HepG2 (cell line): ENCODE results near the gene UGT1A7. TPM values are rescaled to one million over a fixed set of nuclear protein-coding genes. Genes with fewer than 3 reads are reported as not detected.

Experiments
- HOXA7 ChIP-seq: sonication (generic); formaldehyde crosslinking; IDR thresholded peaks from 2 replicates; pipeline ENCODE4 v1.8.1; 2022; ENCODE audit warnings: mild to moderate bottlenecking, missing genetic modification reagents, moderate library complexity
- RARG ChIP-seq: sonication (generic); formaldehyde crosslinking; IDR thresholded peaks from 2 replicates; pipeline ENCODE4 v1.4.0; 2020; ENCODE audit warnings: low read depth, mild to moderate bottlenecking, missing genetic modification reagents
- ZBTB40 ChIP-seq, 2 experiments: fragments of 450-650 bp in 1 of 2; sonication (generic) in 1 of 2; formaldehyde crosslinking in 1 of 2; IDR thresholded peaks; 2 replicates each; pipeline versions ENCODE4 v1.6.1 to v1.8.0; 2016 to 2022; ENCODE audit warnings: antibody characterized with exemption in 1 of 2, mild to moderate bottlenecking in 1 of 2, missing genetic modification reagents in 1 of 2
- ZBTB43 ChIP-seq: sonication (generic); formaldehyde crosslinking; conservative IDR thresholded peaks from 2 replicates; pipeline ENCODE4 v1.4.0; 2020; ENCODE audit warnings: missing genetic modification reagents
- ZNF704 ChIP-seq: sonication (generic); formaldehyde crosslinking; IDR thresholded peaks from 2 replicates; pipeline ENCODE4 v1.8.1; 2023; ENCODE audit warnings: mild to moderate bottlenecking, inconsistent platforms, moderate library complexity, missing genetic modification reagents, borderline replicate concordance
- ZSCAN31 ChIP-seq: sonication (generic); formaldehyde crosslinking; IDR thresholded peaks from 2 replicates; pipeline ENCODE4 v1.5.0; 2020; ENCODE audit warnings: low read depth, mild to moderate bottlenecking, missing genetic modification reagents
- polyA plus RNA-seq, 8 experiments: library from polyadenylated mRNA; depleted of rRNA in 3 of 8; stranded (reverse) in 7 of 8; unstranded in 1 of 8; fragments of >200 nt; fragmentation: Illumina TruSeq in 4 of 8; extraction: Trizol in 4 of 8; gene quantifications; 2 replicates each; pipeline versions ENCODE4 v1.2.1 to v1.2.3, GENCODE V29; 2011 to 2016; ENCODE audit warnings: low read depth in 4 of 8, missing spikeins in 1 of 8, mixed read lengths in 1 of 8; ENCODE audit not compliant: insufficient read depth in 1 of 8
- total RNA-seq, 5 experiments: library from RNA; depleted of rRNA; stranded (reverse); fragments of >200 nt; fragmentation: Illumina TruSeq; extraction: Trizol; gene quantifications; 2 replicates each; pipeline ENCODE4 v1.2.3, GENCODE V29; 2016; ENCODE audit warnings: low read depth in 1 of 5

Gene UGT1A7
- total and polyA plus RNA-seq, 2 of the 13 experiments (the other 11 are each of a cell fraction or from before 2014, with no cell fraction given): not detected

GRCh38 chr2:233816334-233816733 lies 134.6 kb downstream of the UGT1A7 start (continued):
- TF ChIP-seq ZBTB40 (IDR thresholded peaks at IDR 0.05) (no peak), ZBTB40 (CRISPR knock-in tag; IDR thresholded peaks at IDR 0.05) (no peak), ZBTB43 (no peak), ZNF704 (CRISPR knock-in tag) (no peak), RARG (CRISPR knock-in tag) (no peak), HOXA7 (no peak), ZSCAN31 (CRISPR knock-in tag) (no peak)
